GM12878 (cell line): ENCODE data around the gene CCDC43. TPM values are rescaled to one million over a fixed set of nuclear protein-coding genes. Genes with fewer than 3 reads are reported as not detected.

Experiments used
- BCLAF1 ChIP-seq: fragments of 450-650 bp; IDR thresholded peaks from 2 replicates; pipeline ENCODE4 v1.6.1; 2017; ENCODE audit warnings: antibody characterized with exemption, mild to moderate bottlenecking, moderate library complexity
- FOS ChIP-seq: IDR thresholded peaks from 3 replicates; pipeline ENCODE4 v1.6.1; 2011; ENCODE audit warnings: borderline replicate concordance; ENCODE audit not compliant: insufficient read length; ENCODE audit errors: extremely low read depth
- MTA3 ChIP-seq: IDR thresholded peaks from 2 replicates; pipeline ENCODE4 v1.6.1; 2012; ENCODE audit warnings: low read length, inconsistent platforms, borderline replicate concordance
- NBN ChIP-seq: fragments of 450-650 bp; IDR thresholded peaks from 2 replicates; pipeline ENCODE4 v1.6.1; 2016
- POU2F2 ChIP-seq: IDR thresholded peaks from 3 replicates; pipeline ENCODE4 v1.6.1; 2011; ENCODE audit warnings: low read depth, mild to moderate bottlenecking, low read length, borderline replicate concordance
- RAD51 ChIP-seq: fragments of 450-650 bp; IDR thresholded peaks from 2 replicates; pipeline ENCODE4 v1.6.1; 2016; ENCODE audit warnings: moderate library complexity, mild to moderate bottlenecking, inconsistent platforms
- SIX5 ChIP-seq: IDR thresholded peaks from 2 replicates; pipeline ENCODE4 v1.6.1; 2011; ENCODE audit warnings: mild to moderate bottlenecking, low read depth, low read length, moderate library complexity; ENCODE audit not compliant: severe bottlenecking
- ZBED1 ChIP-seq: IDR thresholded peaks from 2 replicates; pipeline ENCODE4 v1.6.1; 2016; ENCODE audit warnings: borderline replicate concordance
- ZNF207 ChIP-seq: fragments of 450-650 bp; IDR thresholded peaks from 2 replicates; pipeline ENCODE4 v1.6.1; 2014; ENCODE audit warnings: antibody characterized with exemption, mild to moderate bottlenecking, borderline replicate concordance
- polyA plus RNA-seq, 11 experiments: library from polyadenylated mRNA; depleted of rRNA in 4 of 11; unstranded in 6 of 11; stranded (reverse) in 5 of 11; fragments of >200 nt; fragmentation: Nextera tagmentation in 4 of 11; fragmentation: Illumina TruSeq in 1 of 11; extraction: Ambion mirVana in 4 of 11; extraction: Trizol in 1 of 11; gene quantifications; 1 replicate in 1 of 11; 2 replicates in 10 of 11; pipeline versions ENCODE4 v1.2.1 to v1.2.3, GENCODE V29; 2011 to 2016; ENCODE audit warnings: inconsistent platforms in 2 of 11, missing spikeins in 2 of 11, low read depth in 1 of 11
- total RNA-seq, 4 experiments: library from RNA; depleted of rRNA in 3 of 4; stranded (reverse); fragments of >200 nt in 3 of 4; fragmentation: Illumina TruSeq in 1 of 4; extraction: Trizol in 1 of 4; gene quantifications; 2 replicates each; pipeline versions ENCODE4 v1.2.1 to v1.2.3, GENCODE V29; 2013 to 2021
- TF ChIP-seq, protein P1 (sequence below): IDR thresholded peaks from 2 replicates; pipeline ENCODE4 v1.6.1; 2012; ENCODE audit warnings: low read depth, low read length, improper control_type of control experiment
- TF ChIP-seq, protein P2 (sequence below): IDR thresholded peaks from 2 replicates; pipeline ENCODE4 v1.6.1; 2011; ENCODE audit warnings: mild to moderate bottlenecking, low read depth, low read length, moderate library complexity; ENCODE audit not compliant: insufficient replicate concordance
- TF ChIP-seq, protein P3 (sequence below): fragments of 450-650 bp; IDR thresholded peaks from 2 replicates; pipeline ENCODE4 v1.6.1; 2016; ENCODE audit warnings: mild to moderate bottlenecking, moderate library complexity, borderline replicate concordance

CCDC43 gene
- total and polyA plus RNA-seq, 10 of the 15 experiments (the other 5 are each of a cell fraction or from before 2014, with no cell fraction given), result 10.8 to 42.3 (median 24.1) TPM

GRCh38 chr17:44629314-44629713 is 60.3 kb downstream of the CCDC43 start (continued):
- TF ChIP-seq BCLAF1 (no peak), POU2F2 (no peak), FOS (no peak), MTA3 (no peak), NBN (no peak), ZBED1 (no peak), RAD51 (no peak), ZNF207 (no peak), SIX5 (no peak)
- TF ChIP-seq, protein P1, sequence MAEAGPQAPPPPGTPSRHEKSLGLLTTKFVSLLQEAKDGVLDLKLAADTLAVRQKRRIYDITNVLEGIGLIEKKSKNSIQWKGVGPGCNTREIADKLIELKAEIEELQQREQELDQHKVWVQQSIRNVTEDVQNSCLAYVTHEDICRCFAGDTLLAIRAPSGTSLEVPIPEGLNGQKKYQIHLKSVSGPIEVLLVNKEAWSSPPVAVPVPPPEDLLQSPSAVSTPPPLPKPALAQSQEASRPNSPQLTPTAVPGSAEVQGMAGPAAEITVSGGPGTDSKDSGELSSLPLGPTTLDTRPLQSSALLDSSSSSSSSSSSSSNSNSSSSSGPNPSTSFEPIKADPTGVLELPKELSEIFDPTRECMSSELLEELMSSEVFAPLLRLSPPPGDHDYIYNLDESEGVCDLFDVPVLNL, result no peak
- TF ChIP-seq, protein P2, sequence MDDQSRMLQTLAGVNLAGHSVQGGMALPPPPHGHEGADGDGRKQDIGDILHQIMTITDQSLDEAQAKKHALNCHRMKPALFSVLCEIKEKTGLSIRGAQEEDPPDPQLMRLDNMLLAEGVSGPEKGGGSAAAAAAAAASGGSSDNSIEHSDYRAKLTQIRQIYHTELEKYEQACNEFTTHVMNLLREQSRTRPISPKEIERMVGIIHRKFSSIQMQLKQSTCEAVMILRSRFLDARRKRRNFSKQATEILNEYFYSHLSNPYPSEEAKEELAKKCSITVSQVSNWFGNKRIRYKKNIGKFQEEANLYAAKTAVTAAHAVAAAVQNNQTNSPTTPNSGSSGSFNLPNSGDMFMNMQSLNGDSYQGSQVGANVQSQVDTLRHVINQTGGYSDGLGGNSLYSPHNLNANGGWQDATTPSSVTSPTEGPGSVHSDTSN, result no peak
- TF ChIP-seq, protein P3, sequence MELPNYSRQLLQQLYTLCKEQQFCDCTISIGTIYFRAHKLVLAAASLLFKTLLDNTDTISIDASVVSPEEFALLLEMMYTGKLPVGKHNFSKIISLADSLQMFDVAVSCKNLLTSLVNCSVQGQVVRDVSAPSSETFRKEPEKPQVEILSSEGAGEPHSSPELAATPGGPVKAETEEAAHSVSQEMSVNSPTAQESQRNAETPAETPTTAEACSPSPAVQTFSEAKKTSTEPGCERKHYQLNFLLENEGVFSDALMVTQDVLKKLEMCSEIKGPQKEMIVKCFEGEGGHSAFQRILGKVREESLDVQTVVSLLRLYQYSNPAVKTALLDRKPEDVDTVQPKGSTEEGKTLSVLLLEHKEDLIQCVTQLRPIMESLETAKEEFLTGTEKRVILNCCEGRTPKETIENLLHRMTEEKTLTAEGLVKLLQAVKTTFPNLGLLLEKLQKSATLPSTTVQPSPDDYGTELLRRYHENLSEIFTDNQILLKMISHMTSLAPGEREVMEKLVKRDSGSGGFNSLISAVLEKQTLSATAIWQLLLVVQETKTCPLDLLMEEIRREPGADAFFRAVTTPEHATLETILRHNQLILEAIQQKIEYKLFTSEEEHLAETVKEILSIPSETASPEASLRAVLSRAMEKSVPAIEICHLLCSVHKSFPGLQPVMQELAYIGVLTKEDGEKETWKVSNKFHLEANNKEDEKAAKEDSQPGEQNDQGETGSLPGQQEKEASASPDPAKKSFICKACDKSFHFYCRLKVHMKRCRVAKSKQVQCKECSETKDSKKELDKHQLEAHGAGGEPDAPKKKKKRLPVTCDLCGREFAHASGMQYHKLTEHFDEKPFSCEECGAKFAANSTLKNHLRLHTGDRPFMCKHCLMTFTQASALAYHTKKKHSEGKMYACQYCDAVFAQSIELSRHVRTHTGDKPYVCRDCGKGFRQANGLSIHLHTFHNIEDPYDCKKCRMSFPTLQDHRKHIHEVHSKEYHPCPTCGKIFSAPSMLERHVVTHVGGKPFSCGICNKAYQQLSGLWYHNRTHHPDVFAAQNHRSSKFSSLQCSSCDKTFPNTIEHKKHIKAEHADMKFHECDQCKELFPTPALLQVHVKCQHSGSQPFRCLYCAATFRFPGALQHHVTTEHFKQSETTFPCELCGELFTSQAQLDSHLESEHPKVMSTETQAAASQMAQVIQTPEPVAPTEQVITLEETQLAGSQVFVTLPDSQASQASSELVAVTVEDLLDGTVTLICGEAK, result no peak
